ENCODE data around the gene KCNK4. TPM values are rescaled to one million over a fixed set of nuclear protein-coding genes. Genes with fewer than 3 reads are reported as not detected.

Gene KCNK4
- total and polyA plus RNA-seq, 4 donors: not detected

GRCh38 chr11:64244966-64245365, 46.1 kb upstream of the KCNK4 start:
- Histone ChIP-seq H3K9ac (ENCODE audit: low read depth in 1 of 2, low read length in 2 of 2) (peak overlapping the region in 1 of 2 donors; percentile 36), H3K4me1 (ENCODE audit: control insufficient read depth in 4 of 4, insufficient read depth in 4 of 4, low read length in 3 of 4) (peaks cover 16 to 62% (median 46%) of the 10 kb centered on the region in 4 donors), H3K27me3 (ENCODE audit: control insufficient read depth in 4 of 4, insufficient read depth in 4 of 4, low read length in 3 of 4) (no peaks in the 10 kb centered on the region), H3K4me3 (ENCODE audit: low read depth in 1 of 3, low read length in 3 of 3) (peak overlapping the region in 2 of 3 donors; percentile 89 to 92), H3K27ac (ENCODE audit: low read depth in 1 of 2, low read length in 2 of 2) (peak overlapping the region; percentile 90 to 92), H3K9me3 (ENCODE audit: control insufficient read depth in 4 of 4, low read length in 3 of 4) (no peaks in the 10 kb centered on the region), H3K36me3 (ENCODE audit: control insufficient read depth in 4 of 4, insufficient read depth in 3 of 4, low read depth in 1 of 4, low read length in 3 of 4) (peaks cover 0 to 6% (median 4%) of the 10 kb centered on the region in 4 donors)
- no peak for DNase-seq (ENCODE audit: low spot score)
- TF ChIP-seq NR2F2 (IDR thresholded peaks at IDR 0.05): no peak
- TF ChIP-seq FOXA2 (IDR thresholded peaks at IDR 0.05): no peak
- TF ChIP-seq EGR1 (IDR thresholded peaks at IDR 0.05; ENCODE audit: low read depth in 2 of 2): no peak
- no peak for TF ChIP-seq REST (IDR thresholded peaks at IDR 0.05)
- no peak for TF ChIP-seq JUND (IDR thresholded peaks at IDR 0.05)
- no peak for TF ChIP-seq SP1 (IDR thresholded peaks at IDR 0.05)
- TF ChIP-seq YY1 (IDR thresholded peaks at IDR 0.05): no peak
- TF ChIP-seq, protein P1, sequence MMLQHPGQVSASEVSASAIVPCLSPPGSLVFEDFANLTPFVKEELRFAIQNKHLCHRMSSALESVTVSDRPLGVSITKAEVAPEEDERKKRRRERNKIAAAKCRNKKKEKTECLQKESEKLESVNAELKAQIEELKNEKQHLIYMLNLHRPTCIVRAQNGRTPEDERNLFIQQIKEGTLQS (IDR thresholded peaks at IDR 0.05): no peak
- TF ChIP-seq, protein P2, sequence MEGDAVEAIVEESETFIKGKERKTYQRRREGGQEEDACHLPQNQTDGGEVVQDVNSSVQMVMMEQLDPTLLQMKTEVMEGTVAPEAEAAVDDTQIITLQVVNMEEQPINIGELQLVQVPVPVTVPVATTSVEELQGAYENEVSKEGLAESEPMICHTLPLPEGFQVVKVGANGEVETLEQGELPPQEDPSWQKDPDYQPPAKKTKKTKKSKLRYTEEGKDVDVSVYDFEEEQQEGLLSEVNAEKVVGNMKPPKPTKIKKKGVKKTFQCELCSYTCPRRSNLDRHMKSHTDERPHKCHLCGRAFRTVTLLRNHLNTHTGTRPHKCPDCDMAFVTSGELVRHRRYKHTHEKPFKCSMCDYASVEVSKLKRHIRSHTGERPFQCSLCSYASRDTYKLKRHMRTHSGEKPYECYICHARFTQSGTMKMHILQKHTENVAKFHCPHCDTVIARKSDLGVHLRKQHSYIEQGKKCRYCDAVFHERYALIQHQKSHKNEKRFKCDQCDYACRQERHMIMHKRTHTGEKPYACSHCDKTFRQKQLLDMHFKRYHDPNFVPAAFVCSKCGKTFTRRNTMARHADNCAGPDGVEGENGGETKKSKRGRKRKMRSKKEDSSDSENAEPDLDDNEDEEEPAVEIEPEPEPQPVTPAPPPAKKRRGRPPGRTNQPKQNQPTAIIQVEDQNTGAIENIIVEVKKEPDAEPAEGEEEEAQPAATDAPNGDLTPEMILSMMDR (IDR thresholded peaks at IDR 0.05; ENCODE audit: low read depth, low read length, missing input control): no peak
- no peak for TF ChIP-seq FOXA1 (IDR thresholded peaks at IDR 0.05)
- no peak for TF ChIP-seq HNF4A (conservative IDR thresholded peaks at IDR 0.05)
- TF ChIP-seq, protein P3, sequence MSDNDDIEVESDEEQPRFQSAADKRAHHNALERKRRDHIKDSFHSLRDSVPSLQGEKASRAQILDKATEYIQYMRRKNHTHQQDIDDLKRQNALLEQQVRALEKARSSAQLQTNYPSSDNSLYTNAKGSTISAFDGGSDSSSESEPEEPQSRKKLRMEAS (IDR thresholded peaks at IDR 0.05): no peak
- no peak for TF ChIP-seq HNF4G (IDR thresholded peaks at IDR 0.05)
- no peak for TF ChIP-seq ZBTB33 (IDR thresholded peaks at IDR 0.05)
- TF ChIP-seq RXRA (IDR thresholded peaks at IDR 0.05): no peak
- TF ChIP-seq GABPA (IDR thresholded peaks at IDR 0.05 in 1 of 2, conservative IDR thresholded peaks at IDR 0.05 in 1 of 2): no peak
- 23% methylated on average over 6 of the region's 6 CpGs for WGBS

- H3K4me1 ChIP-seq (ENCODE audit: control insufficient read depth in 4 of 4, insufficient read depth in 4 of 4, low read length in 3 of 4): peaks cover 16 to 62% (median 46%) of the 10 kb centered on the region in 4 donors
- no peaks in the 10 kb centered on the region for H3K27me3 ChIP-seq (ENCODE audit: control insufficient read depth in 4 of 4, insufficient read depth in 4 of 4, low read length in 3 of 4)
- H3K27ac ChIP-seq (ENCODE audit: low read depth in 1 of 2, low read length in 2 of 2): peak overlapping the region; percentile 90 to 92
- TF ChIP-seq, protein P3 (IDR thresholded peaks at IDR 0.05): no peak
- TF ChIP-seq FOXA2 (IDR thresholded peaks at IDR 0.05): no peak
- TF ChIP-seq, protein P1 (IDR thresholded peaks at IDR 0.05): no peak
- no peak for TF ChIP-seq RXRA (IDR thresholded peaks at IDR 0.05)
- H3K36me3 ChIP-seq (ENCODE audit: control insufficient read depth in 4 of 4, insufficient read depth in 3 of 4, low read depth in 1 of 4, low read length in 3 of 4): peaks cover 0 to 6% (median 4%) of the 10 kb centered on the region in 4 donors
- peak overlapping the region; percentile 74 to 92 (median 89) for H3K4me3 ChIP-seq (ENCODE audit: low read depth in 1 of 3, low read length in 3 of 3)
- H3K9ac ChIP-seq (ENCODE audit: low read depth in 1 of 2, low read length in 2 of 2): peak overlapping the region; percentile 32 to 76
- DNase-seq (ENCODE audit: low spot score): no peak
- no peaks in the 10 kb centered on the region for H3K9me3 ChIP-seq (ENCODE audit: control insufficient read depth in 4 of 4, low read length in 3 of 4)
- 6% methylated on average over 6 of the region's 6 CpGs for WGBS
These were observed 45.7 kb upstream of the KCNK4 start for GRCh38 chr11:64245401-64245796.

Data from liver (tissue), 9 donors.